22Rv1 (cell line): Measurements from ENCODE around the gene PIGS.

Experiments used
- H3K27ac ChIP-seq: fragments of 450-650 bp; 2 replicates; pipeline ENCODE4 v1.5.1; 2017
- ZFX ChIP-seq: fragments of 450-650 bp; IDR thresholded peaks from 2 replicates; pipeline ENCODE4 v1.6.1; 2017; ENCODE audit warnings: antibody characterized with exemption, borderline replicate concordance
- TF ChIP-seq, protein P1 (sequence below): fragments of 450-650 bp; IDR thresholded peaks from 2 replicates; pipeline ENCODE4 v1.5.1; 2017; ENCODE audit warnings: mild to moderate bottlenecking

The PIGS gene

DNA sequence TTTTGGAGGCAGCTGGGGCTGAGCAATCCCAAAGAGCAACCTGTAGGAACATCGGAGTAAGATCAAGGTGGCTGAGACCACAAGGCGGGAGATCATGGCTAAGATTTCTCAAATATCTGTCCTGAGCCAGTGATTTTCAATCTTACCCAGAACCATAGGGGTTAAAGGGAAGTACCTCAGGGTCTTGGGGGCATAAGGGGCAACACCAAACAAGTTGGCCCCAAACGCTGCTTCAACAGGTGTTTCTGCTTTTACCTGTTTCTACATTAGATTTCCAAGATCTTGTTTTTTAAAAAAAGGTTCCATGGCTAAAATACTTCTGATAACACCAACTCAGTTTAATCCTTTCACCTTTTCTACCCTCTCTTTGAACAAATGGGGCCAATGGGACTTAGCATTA is 16.3 kb downstream of the PIGS start:
- no peak overlapping the region for H3K27ac ChIP-seq
- no peak for TF ChIP-seq ZFX
- TF ChIP-seq, protein P1, sequence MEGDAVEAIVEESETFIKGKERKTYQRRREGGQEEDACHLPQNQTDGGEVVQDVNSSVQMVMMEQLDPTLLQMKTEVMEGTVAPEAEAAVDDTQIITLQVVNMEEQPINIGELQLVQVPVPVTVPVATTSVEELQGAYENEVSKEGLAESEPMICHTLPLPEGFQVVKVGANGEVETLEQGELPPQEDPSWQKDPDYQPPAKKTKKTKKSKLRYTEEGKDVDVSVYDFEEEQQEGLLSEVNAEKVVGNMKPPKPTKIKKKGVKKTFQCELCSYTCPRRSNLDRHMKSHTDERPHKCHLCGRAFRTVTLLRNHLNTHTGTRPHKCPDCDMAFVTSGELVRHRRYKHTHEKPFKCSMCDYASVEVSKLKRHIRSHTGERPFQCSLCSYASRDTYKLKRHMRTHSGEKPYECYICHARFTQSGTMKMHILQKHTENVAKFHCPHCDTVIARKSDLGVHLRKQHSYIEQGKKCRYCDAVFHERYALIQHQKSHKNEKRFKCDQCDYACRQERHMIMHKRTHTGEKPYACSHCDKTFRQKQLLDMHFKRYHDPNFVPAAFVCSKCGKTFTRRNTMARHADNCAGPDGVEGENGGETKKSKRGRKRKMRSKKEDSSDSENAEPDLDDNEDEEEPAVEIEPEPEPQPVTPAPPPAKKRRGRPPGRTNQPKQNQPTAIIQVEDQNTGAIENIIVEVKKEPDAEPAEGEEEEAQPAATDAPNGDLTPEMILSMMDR, result no peak

DNA sequence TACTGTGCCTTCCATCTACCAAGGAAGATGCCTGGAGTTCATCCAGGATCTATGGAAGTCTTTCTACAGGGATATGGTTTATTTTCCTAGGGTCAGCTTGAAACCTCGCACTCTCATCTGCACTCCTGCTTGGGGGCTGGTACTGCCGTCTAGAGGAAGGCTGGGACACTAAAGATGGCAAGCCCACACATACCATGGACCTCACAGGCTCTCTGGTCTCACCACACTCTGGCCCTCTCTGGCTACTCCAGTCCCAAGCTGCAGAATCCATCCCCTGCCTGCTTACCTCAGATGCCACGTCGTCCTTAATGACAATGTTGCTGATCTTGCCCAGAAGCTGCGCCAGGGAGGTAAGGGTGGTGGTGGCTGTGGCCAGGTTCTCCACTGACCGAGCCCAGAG is 16.8 kb downstream of the PIGS start:
- TF ChIP-seq, protein P1, result peak; percentile 37
- no peak for TF ChIP-seq ZFX
- H3K27ac ChIP-seq, result no peak overlapping the region

DNA sequence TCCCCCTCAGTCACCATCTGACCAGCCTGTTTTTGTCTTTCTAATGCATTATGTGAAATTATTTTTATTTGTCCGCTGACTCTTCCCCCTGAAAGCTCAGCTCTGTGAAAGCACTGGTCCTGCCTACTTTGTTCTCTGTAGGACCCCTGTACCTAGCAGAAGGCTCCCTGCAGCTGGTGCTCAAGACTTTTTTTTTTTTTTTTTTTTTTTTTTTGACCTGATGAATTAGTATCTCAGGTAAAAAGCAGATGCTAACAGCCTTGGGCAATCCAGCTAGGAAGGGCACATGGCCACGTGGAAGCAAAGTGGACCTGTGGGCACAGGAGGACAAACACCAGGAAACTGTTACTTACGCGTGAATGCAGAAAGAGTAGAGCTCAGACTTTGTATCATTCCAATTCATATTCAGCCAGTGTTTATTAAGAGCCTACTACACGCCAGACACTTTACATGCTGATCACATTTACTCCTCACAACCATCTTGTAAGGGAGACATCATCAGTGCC is 18.3 kb downstream of the PIGS start:
- H3K27ac ChIP-seq, result peak overlapping the region; percentile 22; the same call in 1 of the 2 replicates
- no peak for TF ChIP-seq ZFX
- TF ChIP-seq, protein P1, result no peak

DNA sequence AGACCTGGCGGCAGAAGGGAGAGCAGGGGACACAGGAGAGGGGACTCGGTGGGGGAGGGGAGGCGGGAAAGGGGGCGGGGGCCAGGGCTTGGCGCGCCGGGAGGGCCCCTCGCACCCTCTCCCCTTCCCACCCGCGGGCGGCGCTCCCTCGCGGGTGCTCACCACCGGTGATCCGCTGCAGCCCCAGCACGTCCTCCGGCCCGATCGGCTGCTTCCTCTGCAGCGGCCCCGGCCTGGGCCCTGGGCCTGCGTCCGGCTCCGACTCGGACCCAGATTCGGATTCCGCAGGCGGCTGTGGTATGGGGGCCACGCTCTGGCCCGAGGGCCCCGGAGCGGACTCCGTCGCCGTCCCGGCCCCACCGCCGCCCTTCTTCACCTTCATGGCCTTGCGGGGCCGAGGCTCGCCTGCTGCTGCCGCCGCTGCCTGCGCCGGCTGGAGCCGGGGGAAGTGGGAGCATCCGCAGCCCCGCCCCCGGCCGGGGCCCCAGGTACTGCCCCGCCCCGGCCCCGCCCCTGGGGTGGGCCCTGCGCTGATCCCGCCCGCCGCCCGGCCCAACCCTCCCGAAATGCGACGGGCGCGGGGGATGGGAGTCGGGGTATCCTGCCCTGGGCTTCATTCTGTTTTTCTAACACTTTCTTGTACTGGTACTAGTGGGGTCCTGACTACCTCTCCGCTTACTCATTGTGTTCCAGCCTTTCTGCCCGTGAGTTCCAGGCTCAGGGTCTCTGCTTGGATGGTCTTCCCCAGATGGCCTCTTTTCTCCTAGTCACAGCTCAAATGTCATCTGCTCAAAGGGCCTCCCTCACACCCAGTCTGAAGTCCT is 18.9 kb downstream of the PIGS start, which contains the start of gene UNC119:
Gene UNC119 (minus strand): TSS at position 449 of the 824 bp plus-strand sequence. CDS start 67 bp downstream, at position 382.
- TF ChIP-seq, protein P1, result no peak
- no peak for TF ChIP-seq ZFX
- H3K27ac ChIP-seq, result peak within 1 kb of the TSS; percentile 22

DNA sequence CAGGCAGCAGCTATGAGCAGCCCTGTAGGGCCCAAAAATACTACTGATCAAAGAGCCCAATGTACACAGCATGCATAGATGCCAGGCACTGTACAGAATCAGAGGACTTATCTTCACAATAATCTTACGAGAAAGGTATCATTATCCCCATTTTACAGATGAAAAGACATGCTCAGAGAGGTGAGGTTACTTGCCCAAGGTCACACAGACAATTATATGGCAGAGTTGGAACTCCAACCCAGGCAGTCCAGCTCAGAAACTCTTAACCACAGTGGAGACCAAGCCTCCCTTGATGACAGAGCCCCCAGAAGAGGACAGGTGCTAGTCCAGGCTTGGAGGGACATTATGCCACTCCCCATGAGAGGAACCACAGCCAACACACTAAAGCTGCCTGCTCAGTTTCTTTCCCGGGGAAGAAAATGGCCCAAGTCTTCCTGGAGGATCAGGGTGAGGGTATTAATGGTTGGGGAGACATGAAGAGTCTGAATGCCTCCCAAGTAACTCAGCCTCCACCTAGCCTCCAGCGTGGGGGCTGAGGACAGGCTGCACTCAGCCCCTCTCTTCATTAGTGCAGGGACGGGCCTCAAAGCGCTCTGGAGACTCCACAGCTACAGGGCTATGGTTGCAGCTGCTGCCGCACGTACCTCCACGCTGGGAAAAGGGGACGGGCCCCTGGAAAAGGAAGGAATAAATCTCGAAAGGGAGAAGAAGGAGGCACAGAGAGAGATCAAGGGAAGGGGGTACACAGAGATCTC is 19.7 kb downstream of the PIGS start:
- TF ChIP-seq, protein P1, result no peak
- no peak for TF ChIP-seq ZFX
- H3K27ac ChIP-seq, result no peak overlapping the region; the same call in 1 of the 2 replicates

DNA sequence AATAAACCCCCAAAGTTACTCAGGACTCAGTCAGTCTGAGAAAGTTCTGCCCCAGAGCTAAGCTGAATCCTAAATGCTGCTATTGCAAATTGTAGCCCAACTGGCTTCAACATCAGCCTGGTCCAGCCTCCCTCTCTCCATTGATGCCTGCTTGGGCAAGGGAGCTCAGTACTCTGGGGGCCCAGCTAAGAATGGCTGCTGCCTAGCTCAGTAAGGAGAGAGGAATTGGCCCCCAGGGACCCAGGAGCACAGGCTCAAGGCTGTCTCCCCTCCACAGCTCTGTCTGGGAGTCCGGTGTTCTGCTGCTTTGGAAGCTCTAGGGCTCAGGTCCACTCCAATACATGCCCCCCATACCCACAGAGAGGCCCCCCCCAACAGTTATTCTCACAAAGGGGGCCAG is 20.5 kb downstream of the PIGS start:
- H3K27ac ChIP-seq, result no peak overlapping the region
- no peak for TF ChIP-seq ZFX
- TF ChIP-seq, protein P1, result no peak
